ENCODE measurements around the gene VIT.

The VIT gene

GRCh38 chr2:36858551-36859365 lies 162.3 kb downstream of the VIT start:
- DNase-seq (ENCODE audit: low read depth in 2 of 2): no peak

GRCh38 chr2:36859366-36859792 lies 162.9 kb downstream of the VIT start:
- DNase-seq (ENCODE audit: low read depth in 2 of 2): no peak

GRCh38 chr2:36861896-36862295 lies 165.4 kb downstream of the VIT start:
- no peak for DNase-seq (ENCODE audit: low read depth in 2 of 2)

All from activated CD4-positive, alpha-beta T cell treated with anti-CD3 and anti-CD28 coated beads for 24 hours (primary cell).